ENCODE results near the gene SBF1. TPM values are rescaled to one million over a fixed set of nuclear protein-coding genes. Genes with fewer than 3 reads are reported as not detected.

SBF1 gene
- polyA plus RNA-seq, 1 of the 3 experiments (the other 2 are of a cell fraction) = 29.1 TPM

DNA sequence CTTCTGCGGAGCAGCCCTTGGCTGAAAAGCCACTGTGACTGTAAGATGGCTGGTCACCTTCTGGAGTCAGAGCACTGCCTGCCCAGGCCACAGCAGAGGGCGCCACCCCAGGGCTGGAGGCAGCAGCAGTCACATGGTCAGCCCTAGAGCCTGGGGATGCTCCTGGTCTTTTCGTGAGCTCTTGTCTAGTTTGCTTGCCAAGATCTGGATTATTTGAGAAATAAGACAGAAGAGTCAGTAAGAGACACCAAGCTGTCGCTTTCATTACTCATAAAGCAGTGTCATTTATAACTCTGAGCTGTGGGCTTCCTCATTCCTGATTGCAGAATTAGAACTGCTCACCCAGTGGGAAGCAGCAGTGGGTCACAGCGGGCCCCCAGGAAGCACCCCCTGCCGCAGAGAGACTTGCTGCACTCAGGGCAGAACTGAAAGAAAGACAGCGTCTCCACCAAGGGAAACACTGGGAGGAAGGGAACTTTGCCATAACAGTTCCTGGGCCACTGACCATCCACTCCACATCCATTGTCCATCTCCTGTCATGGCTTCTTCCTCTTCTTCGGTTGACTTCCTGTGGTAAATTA is 75.0 kb downstream of the SBF1 start:
- Histone ChIP-seq H3K9me2 (no peaks in the 10 kb centered on the region), H3F3A (replicated peaks; ENCODE audit: insufficient read depth) (peaks cover 9% of the 10 kb centered on the region), H3K27me3 (ENCODE audit: insufficient read depth) (no peaks in the 10 kb centered on the region), H2AFZ (ENCODE audit: low read depth) (no peak overlapping the region), H4K20me1 (ENCODE audit: insufficient read depth) (peaks cover 12% of the 10 kb centered on the region), H3K36me3 (replicated peaks in 1 of 2; ENCODE audit: control insufficient read depth in 1 of 2, insufficient read depth in 2 of 2, low read length in 1 of 2) (peaks cover 0 to 6% of the 10 kb centered on the region in 2 experiments), H3K9me3 (no peaks in the 10 kb centered on the region), H3K9ac (no peak overlapping the region), H3K4me1 (ENCODE audit: control insufficient read depth in 1 of 2, insufficient read depth in 2 of 2, low read depth in 1 of 2, low read length in 1 of 2) (peaks cover 8 to 17% of the 10 kb centered on the region in 2 experiments; a peak in 2 of 4 replicates), H3K4me2 (no peak overlapping the region), H3K4me3 (ENCODE audit: low read depth in 2 of 2, low read length in 1 of 2) (no peak overlapping the region; a peak in 1 of 4 replicates), H3K79me2 (ENCODE audit: insufficient read depth) (peaks cover 16% of the 10 kb centered on the region; the same call in 1 of the 2 replicates), H3K27ac (ENCODE audit: low read depth in 2 of 2, low read length in 1 of 2) (0 out of 4 replicates have a peak overlapping the region, but pooled peaks of 1 of the 2 experiments have one; percentile 16)
- DNase-seq = peak; percentile 71
- ChIA-PET CTCF (interaction anchor here (0.7 to 2.9 kb wide), 13 partner anchors 13 to 221 kb away, joined by 3 to 9 read pairs (median 3); partner anchors contain the start of genes HDAC10 and SCO2), POLR2A (no interaction called here)
- WGBS (ENCODE audit: low lambda C conversion rate) = 87% methylated on average over 6 of the region's 8 CpGs
- TF ChIP-seq SIN3A (IDR thresholded peaks at IDR 0.05; ENCODE audit: borderline replicate concordance, low read depth, low read length) = no peak
- peak; percentile 48; the same call in 1 of the 2 replicates for TF ChIP-seq MXI1 (IDR thresholded peaks at IDR 0.05; ENCODE audit: low read depth, low read length)
- TF ChIP-seq GABPA (IDR thresholded peaks at IDR 0.05; ENCODE audit: low read depth) = no peak
- TF ChIP-seq, protein P1, sequence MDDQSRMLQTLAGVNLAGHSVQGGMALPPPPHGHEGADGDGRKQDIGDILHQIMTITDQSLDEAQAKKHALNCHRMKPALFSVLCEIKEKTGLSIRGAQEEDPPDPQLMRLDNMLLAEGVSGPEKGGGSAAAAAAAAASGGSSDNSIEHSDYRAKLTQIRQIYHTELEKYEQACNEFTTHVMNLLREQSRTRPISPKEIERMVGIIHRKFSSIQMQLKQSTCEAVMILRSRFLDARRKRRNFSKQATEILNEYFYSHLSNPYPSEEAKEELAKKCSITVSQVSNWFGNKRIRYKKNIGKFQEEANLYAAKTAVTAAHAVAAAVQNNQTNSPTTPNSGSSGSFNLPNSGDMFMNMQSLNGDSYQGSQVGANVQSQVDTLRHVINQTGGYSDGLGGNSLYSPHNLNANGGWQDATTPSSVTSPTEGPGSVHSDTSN (IDR thresholded peaks at IDR 0.05) = no peak
- no peak for TF ChIP-seq EP300 (IDR thresholded peaks at IDR 0.05; ENCODE audit: borderline replicate concordance in 1 of 2, low read depth in 1 of 2, low read length in 1 of 2)
- no peak for TF ChIP-seq ELF1 (IDR thresholded peaks at IDR 0.05)
- TF ChIP-seq, protein P2, sequence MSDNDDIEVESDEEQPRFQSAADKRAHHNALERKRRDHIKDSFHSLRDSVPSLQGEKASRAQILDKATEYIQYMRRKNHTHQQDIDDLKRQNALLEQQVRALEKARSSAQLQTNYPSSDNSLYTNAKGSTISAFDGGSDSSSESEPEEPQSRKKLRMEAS (IDR thresholded peaks at IDR 0.05; ENCODE audit: low read depth) = peak; percentile 16; the same call in 1 of the 2 replicates
- TF ChIP-seq, protein P3, sequence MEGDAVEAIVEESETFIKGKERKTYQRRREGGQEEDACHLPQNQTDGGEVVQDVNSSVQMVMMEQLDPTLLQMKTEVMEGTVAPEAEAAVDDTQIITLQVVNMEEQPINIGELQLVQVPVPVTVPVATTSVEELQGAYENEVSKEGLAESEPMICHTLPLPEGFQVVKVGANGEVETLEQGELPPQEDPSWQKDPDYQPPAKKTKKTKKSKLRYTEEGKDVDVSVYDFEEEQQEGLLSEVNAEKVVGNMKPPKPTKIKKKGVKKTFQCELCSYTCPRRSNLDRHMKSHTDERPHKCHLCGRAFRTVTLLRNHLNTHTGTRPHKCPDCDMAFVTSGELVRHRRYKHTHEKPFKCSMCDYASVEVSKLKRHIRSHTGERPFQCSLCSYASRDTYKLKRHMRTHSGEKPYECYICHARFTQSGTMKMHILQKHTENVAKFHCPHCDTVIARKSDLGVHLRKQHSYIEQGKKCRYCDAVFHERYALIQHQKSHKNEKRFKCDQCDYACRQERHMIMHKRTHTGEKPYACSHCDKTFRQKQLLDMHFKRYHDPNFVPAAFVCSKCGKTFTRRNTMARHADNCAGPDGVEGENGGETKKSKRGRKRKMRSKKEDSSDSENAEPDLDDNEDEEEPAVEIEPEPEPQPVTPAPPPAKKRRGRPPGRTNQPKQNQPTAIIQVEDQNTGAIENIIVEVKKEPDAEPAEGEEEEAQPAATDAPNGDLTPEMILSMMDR (IDR thresholded peaks at IDR 0.05) = peak; percentile 49
- TF ChIP-seq GATA2 (CRISPR knock-in tag; IDR thresholded peaks at IDR 0.05) = no peak
- TF ChIP-seq SMC3 (IDR thresholded peaks at IDR 0.05; ENCODE audit: low read depth, low read length) = peak; percentile 41; the same call in 1 of the 2 replicates
- TF ChIP-seq, protein P4, sequence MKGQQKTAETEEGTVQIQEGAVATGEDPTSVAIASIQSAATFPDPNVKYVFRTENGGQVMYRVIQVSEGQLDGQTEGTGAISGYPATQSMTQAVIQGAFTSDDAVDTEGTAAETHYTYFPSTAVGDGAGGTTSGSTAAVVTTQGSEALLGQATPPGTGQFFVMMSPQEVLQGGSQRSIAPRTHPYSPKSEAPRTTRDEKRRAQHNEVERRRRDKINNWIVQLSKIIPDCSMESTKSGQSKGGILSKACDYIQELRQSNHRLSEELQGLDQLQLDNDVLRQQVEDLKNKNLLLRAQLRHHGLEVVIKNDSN (IDR thresholded peaks at IDR 0.05; ENCODE audit: borderline replicate concordance, low read depth) = peak; percentile 71; the same call in 1 of the 2 replicates
- TF ChIP-seq YY1 (IDR thresholded peaks at IDR 0.05; ENCODE audit: low read depth) = no peak
- TF ChIP-seq TEAD4 (IDR thresholded peaks at IDR 0.05; ENCODE audit: borderline replicate concordance, insufficient read depth) = no peak
- TF ChIP-seq NFIC (IDR thresholded peaks at IDR 0.05; ENCODE audit: borderline replicate concordance) = no peak
- no peak for TF ChIP-seq RXRA (IDR thresholded peaks at IDR 0.05; ENCODE audit: borderline replicate concordance, low read depth)
- peak; percentile 45 for TF ChIP-seq RAD21 (IDR thresholded peaks at IDR 0.05; ENCODE audit: low read length)
- TF ChIP-seq, protein P5, sequence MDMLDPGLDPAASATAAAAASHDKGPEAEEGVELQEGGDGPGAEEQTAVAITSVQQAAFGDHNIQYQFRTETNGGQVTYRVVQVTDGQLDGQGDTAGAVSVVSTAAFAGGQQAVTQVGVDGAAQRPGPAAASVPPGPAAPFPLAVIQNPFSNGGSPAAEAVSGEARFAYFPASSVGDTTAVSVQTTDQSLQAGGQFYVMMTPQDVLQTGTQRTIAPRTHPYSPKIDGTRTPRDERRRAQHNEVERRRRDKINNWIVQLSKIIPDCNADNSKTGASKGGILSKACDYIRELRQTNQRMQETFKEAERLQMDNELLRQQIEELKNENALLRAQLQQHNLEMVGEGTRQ (IDR thresholded peaks at IDR 0.05; ENCODE audit: borderline replicate concordance, low read depth, low read length) = no peak

Data from SK-N-SH (cell line).